Middle frontal gyrus (tissue), 1 donor: ENCODE measurements around the gene CNR1.

ENCODE experiments used
- DNase-seq: peaks from one replicate; pipeline ENCODE4 v3.0.0-alpha.2; 2015; ENCODE audit warnings: low spot score; ENCODE audit errors: extremely low spot score

CNR1 gene

GRCh38 chr6:88144637-88145297 lies 21.4 kb downstream of the CNR1 start:
- DNase-seq = no peak

GRCh38 chr6:88143421-88144157 lies 22.6 kb downstream of the CNR1 start:
- no peak for DNase-seq

GRCh38 chr6:88142297-88142668 lies 23.9 kb downstream of the CNR1 start:
- DNase-seq = no peak

DNA sequence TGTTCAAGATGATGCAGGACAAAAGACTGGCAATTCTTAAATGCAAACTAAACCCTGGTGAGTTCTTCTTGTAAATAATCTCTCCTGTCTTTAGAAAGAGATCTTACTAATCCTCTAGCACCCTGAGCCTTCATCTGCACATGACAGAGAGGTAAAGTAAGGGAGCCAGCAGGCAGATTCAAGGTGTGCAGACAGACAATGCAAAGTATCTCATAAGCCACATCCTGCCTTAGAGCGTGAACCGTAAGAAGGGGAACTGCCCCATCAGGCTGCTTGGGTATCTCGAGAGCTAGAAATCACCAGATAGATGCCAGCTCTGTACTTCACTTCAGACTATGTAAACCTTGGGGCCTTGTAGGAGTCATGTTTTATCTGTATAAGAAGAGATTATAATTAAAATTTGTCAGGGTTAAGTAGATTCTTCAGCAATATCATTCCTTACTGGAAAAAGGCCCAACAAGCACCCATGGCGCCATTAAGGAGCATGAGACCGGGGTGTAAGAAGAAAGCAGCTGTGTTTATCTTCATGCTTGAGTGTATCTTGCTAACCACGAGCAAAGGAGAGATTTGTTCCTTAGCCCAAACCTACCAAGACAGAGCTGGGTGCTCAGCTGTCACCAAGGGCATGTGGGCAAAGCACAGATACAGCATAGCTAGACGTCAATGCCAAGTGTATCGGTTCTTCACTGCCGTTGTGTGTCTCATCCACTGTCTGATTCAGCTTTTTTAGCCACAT lies 24.4 kb downstream of the CNR1 start:
- DNase-seq = no peak

DNA sequence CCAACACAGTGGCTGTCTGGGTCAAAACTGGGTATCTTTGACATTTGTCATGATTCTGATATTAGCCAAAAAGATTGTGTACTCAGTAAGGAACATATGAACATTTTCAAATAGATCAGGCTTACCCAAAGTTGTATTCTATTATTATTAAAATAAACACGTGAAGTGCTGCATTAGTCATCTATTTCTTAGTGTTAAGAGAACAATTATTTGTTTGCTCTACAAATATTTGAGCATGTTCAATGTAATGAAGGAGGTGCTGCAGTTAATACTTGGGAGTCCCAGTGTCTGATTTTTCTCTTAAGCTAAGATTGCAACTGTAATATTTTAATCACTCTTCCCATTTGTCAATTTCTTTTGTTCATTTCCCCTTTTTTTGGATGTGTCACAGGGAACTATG lies 28.2 kb downstream of the CNR1 start:
- DNase-seq = no peak

DNA sequence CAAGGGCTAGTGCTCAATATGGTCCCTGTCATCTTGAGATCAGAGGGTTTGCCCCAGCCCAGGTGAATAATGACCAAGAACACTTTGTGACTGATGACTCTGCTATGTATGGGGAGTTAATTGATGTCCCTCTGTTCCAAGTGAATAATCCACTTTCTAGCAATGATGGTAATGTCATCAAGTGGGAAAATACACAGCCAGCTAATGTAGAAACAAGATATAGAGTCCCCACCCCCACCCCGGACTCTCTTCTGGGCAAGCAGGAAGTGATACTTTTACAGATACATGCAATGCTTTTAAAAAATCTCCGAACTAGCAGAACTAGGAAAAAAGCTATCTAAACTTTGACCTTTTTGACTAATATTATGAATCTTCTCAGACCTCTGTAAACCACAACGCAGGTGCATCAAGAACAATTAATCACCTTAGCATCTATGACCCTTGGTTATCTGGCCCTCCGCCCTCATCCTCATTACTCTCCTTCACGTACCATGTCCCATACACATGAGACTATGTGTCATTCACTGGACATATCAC lies 30.5 kb downstream of the CNR1 start:
- DNase-seq = no peak

- DNase-seq = no peak
Measured at GRCh38 chr6:88134575-88134974, 31.6 kb downstream of the CNR1 start.

- DNase-seq = no peak
Measured at GRCh38 chr6:88133718-88134117, 32.4 kb downstream of the CNR1 start.

GRCh38 chr6:88124925-88125557 lies 41.1 kb downstream of the CNR1 start:
- DNase-seq = no peak

GRCh38 chr6:88120635-88121034 lies 45.5 kb downstream of the CNR1 start:
- DNase-seq = no peak

DNA sequence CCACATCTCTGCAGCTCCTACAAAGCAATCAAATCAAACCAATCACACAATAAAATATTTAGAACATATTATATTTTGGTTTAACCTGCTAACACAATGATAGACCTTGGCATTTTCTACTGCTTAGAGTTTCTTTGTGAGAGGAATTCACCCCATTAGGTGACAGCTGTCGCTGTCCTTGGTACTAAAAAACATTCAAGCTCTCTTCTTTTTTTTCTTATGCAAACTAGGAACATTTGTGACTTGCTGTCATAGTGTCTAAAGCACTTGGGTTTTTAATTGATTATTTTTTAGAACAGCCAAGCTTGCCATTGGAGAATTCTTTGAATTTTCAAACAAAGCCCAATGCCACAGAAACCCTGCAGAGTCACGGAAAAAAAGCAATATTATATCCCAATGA lies 46.4 kb downstream of the CNR1 start:
- DNase-seq = no peak

GRCh38 chr6:88116276-88116675 lies 49.9 kb downstream of the CNR1 start:
- DNase-seq = no peak

- no peak for DNase-seq
Measured at GRCh38 chr6:88115307-88115706, 50.8 kb downstream of the CNR1 start.

GRCh38 chr6:88114838-88115237 lies 51.3 kb downstream of the CNR1 start:
- no peak for DNase-seq

- no peak for DNase-seq
Measured at GRCh38 chr6:88111991-88112390, 54.2 kb downstream of the CNR1 start.

DNA sequence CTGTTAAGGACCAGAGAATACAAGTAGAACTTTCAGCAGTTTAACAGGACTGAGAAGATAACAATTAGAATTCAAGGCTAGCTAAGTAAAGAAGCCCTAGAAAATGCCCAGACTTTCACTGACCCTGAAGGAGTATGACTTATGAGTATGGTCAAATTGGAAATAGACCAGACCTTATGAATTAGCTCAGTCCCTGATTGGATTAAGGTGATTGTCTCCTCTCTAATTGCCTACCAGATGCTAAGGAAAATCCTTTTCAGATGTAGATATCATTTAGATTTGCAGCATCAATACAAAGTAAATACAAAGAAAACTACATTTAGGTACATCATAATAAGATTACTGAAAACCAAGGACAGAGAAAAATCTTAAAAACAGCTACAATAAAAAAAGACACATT lies 58.9 kb downstream of the CNR1 start:
- no peak for DNase-seq

- DNase-seq = no peak
Measured at GRCh38 chr6:88105741-88106340, 60.3 kb downstream of the CNR1 start.
